Superior temporal gyrus (tissue), 1 donor: ENCODE data around the gene SERPIND1.

Source experiments
- DNase-seq: peaks from one replicate; pipeline ENCODE4 v3.0.0-alpha.2; 2016; ENCODE audit errors: extremely low spot score

SERPIND1 gene

DNA sequence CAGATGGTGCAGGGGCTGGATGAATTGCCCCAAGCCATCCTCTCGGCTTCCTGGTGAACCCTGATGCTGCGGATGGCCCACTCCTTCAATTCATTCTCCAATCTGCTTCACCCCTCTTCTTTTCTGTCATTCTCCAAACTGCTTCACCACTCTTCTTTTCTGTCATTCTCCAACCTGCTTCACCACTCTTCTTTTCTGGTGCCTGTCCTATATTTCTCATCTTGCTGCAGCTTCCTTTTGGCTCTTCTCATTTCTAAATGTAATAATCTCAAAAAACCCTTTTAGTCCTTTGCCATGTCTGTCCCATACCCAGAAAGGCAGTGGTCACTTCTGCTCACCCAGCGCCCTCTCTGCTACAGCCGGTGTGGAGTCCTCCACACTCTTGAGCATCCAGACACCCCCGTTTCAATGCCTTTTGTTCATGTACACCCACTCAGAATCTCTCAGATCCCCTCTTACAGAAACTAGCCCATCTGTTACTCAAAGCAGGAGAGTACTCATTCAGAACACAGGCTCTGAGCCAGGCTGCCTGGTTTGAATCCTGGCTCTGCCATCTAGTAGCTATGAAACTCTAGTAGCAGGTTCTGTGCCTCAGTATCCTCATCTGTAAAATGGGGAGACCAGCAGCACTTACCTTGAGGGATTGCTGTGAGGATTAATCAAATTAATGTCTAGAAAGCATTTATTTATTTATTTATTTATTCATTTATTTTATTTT lies 14.9 kb downstream of the SERPIND1 start:
- peak; percentile 38 for DNase-seq

DNA sequence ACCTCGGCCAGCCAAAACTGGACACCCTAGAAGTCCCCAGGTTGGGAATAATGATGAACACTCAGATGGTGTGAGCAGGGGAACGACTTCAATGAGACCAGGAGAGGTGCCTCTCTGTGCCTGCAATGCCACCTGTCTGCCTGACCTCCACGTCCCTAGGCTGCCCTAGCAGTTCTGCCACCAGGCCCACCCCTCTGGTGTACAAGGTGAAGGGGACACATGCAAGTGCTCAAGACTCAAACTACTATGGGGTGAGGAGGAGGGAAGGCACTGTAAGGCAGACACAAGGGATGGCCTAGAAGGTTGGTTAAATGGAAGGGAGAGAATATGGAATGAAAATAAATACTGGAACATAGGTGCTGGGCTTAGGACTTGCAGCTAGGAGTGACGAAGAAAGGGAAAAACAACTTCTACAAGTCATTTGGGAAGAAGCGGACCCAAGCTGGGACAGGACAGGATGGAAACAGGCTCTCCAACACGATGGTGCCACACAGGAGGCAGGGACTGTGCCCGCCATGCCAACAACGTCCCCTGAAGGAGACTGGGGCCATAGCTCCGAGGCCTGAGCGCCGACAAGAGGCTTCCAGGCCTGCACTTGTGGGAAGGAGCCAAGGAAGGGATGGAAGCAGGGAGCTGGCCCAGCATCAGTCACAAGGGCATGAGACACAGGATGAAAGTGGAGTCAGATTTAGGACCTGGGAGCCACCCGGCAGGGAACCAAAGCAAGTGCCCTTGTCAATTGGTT lies 18.5 kb downstream of the SERPIND1 start:
- DNase-seq = no peak

DNA sequence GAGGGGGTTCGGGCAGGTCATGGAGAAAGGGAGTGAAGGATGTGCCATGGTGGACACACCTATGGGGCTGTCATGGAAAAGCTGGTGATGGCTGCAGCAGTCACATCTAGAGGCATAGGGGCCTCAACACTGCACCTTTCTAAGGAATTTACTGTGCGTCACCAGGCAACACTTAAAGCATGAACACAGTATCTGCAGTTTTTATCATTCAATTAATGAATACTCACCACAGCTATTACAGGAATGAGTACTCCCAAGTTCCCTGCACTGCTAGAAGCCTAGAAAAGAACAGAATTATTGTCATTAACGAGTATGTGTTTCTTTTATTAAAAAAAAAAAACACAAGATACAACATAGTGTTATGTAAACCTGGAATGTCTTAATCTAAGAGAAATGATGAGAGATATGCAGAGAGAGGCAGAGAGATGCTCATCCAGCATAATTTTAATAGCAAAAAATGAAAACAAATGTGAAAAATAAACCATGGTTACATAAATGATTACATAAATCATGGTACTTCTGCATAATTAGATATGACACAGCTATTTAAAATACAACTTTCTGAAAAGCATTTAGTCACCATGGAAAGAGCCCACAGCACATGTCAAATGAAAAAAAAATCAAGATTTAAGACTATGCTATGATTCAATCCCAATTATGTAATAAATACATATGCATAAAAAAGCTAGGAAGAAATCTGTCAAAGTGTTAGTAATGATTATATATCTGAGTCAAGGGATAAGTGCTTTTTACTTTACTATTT lies 19.2 kb downstream of the SERPIND1 start:
- DNase-seq = peak; percentile 75

DNA sequence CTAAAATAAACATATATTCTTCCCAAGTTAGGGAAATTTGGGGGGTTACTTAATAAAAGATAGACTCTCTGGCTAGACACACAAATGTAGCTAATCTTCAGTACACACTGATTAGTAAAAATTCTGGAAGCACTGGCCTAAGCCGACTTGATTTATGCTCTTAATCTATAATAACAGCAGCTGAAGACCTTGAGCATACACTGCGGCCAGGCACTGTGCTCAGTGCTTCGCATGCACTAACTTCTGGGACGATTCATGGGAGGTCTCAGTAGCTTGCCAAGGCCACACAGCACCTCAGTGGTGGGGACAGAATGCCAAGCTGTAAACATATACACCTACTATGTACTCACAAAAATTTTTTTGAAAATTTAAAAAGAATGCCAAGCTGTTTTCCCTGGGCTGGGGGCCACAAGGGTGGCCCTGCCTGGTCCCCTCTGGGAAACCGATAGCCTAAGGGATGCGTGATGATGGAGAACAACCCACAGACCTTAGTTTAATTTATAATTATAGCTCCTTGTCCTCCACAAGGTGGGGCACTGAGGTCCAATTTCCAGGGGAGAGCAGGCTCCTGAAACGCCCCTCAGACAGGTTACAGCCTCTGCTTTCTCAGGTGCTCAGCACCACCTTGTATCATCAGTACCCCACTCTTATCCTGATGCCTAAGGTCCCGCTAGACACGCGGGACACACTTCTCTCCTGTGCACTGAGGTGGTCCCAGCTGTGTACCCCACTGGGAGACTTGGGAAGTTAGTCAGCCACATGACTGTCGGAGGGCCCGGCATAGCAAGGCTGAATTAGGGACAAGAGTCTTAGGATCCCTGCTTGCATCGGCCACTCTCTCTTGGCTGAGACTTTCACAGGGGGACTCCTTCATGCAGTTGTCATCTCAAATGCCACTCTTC lies 20.1 kb downstream of the SERPIND1 start:
- DNase-seq = no peak

DNA sequence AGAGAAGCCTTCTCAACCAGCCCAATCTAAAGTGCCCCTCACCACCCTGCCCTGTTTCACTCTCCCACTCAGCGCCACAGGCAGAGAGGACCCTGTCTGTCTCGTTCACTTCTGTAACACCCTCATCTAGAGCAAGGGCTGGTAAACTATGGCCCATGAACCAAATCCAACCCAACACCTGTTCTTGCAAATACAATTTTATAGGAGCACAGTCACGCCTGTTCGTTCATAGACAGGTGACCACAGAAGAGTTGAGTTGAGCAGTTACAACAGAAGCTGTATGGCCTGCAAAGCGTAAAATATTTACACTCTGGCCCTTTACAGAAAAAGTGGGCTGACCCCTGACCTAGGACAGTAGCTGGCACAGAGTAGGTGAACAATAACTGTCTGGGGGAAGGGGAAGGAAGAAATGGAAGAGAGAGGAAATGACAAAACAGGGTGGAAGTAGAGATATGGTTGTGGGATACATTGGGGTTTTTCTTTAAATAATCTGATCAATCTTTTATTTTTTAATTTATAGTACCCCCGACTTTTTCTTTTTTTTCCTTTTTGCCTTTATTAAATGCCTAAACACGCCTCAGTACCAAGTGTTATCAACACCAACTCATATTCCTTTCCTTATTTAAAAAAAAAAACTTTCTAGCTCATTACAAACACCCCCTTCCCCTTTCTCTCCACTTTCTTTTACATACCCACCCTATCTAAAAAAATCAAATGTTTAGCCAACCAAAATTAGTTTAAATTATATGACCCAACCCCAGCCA lies 20.9 kb downstream of the SERPIND1 start:
- DNase-seq = no peak

DNA sequence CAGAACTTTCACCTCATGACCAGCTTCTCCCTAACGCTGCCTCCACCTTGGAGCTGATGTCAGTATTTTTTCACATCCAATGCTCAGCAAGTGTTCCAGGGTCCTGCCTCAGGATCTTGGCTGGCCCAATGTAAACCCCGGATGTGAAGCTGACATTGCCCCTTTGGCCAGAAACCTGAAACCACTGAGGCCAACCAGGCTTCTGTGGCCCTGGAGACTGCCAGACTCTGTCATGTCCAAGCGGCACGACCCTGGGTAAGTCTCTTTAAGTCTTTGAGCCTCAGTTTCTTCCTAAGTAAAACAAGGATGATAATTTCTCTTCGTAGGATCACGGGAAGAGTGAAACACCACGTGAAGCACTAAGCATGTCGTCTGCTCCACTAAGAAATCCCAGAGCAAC lies 22.8 kb downstream of the SERPIND1 start:
- no peak for DNase-seq

DNA sequence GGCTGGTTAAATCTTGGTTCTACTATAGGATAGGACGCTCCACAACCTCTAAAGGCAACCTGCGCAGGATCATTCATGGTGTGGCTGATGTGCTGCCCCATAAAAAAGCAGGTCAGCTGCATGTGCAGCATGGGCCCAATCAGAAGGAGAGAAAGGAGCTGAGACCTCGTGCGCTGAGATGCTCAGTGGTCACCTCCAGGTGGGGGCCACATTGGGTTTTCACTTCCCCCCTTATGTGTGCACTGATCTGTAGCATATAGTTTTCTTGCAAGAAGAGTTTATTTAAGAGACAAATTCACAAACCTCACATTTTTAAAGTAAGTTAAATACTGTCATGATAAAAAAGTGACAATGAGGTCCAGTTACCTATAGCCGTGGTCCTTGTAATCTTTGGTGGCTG lies 24.3 kb downstream of the SERPIND1 start:
- DNase-seq = no peak

DNA sequence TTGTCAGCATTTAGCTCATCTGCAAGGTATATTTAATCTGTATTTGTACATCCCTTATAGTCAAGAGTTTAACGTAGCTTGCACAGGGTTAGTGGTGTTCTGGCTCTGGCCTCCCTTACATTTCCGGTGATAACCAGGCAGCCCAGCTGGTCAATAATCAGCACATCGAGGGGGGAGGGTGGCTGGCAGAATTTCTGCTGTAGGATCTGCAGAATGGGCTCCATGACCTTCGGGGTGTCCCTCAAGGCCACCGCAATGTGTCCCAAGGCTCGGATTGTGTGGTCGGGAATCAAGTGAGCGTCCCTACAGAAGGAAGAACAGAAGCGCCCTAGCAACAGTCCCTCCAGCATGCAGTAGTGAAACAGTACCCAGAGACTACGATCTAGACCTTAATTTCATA lies 25.1 kb downstream of the SERPIND1 start:
- DNase-seq = no peak

DNA sequence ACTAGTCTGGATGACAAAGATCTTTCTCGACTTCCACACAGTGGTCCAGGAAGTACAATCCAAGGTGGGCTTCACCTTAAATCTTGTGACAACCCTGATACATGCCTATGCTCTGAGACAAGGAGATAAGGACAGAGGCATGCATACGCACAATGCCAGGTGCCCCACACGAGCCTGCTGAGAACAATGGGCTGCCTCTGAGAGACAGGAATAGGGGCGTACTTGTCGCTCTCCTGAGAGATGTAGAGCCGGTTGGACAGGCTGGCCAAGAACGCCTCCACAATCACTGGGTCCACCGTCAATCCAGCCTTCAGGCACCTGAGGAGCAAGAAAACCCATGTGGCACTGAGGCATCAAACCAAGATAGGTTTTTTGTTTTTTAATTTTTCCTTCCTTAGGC lies 25.5 kb downstream of the SERPIND1 start:
- no peak for DNase-seq

DNA sequence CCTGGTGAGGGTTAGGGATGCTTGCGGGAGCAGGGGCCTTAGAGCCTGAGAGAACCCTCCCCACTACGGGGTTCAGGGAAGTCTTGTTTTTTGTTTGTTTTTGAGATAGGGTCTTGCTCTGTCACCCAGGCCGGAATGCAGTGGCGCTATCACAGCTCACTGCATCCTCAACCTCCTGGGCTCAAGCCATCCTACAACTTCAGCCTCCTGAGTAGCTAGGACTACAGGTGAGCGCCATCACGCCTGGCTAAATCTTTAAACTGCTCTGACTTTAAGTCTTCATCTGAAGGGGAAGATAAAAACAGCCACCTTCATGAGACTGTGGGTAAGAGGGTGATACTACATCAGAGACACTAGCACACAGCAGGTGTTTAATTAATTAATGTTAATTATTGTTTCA lies 28.5 kb downstream of the SERPIND1 start:
- no peak for DNase-seq

DNA sequence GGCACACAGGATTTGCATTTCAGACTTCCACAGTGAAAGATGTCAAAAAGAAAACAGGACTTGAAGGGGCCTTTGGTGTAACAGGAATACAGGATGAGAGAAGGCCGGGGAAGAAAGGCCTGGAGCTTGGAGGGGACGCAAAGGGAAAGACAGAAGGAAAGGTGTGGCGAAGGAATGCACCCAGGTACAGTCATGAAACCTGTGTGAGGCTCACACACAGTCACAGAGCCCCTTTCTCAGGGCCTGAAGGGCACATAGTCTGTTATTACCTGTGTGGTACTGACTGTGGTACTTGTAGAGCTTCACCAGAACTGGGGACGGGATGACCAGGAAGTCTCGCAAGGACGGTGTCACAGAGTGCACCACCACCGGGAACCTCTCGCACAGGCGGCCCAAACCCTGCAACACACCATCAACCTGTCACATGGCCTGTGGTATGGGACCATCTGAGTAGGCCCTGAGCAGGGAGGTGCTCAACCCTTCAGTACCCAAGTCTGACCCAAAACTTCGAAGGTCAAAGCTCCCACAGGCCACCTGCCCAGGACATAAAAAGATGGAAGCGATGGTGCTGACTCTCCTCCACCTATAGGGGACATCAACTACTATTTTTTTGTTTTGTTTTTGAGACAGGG lies 29.1 kb downstream of the SERPIND1 start:
- DNase-seq = no peak

DNA sequence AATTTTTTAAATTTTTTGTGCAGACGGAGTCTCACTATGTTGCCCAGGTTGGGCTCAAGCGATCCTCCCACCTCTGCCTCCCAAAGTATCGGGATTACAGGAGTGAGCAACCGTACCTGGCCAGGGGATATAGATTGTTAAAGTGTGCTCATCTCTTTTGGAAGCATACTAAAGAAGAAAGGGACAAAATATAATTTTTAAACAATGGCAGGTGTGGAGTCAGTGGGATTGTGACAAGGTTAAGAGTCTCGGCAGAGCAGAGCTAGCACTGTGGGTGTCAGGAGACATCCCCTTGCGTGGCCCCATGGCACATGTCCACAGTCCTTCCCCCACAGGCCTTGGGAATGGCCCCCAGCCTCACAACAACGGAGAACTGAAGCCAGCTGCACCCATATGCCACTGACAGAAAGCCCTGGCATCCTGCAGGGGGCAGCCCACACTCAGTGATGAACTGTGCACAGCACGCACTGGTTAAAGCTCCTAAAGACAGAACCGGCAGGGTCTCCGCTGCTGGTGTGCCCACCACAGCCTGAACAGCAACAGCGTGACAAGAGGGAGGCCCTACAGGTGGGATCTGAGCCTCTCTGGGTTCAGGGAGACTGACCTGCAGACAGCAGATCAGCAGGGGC lies 29.9 kb downstream of the SERPIND1 start:
- peak; percentile 44 for DNase-seq

DNA sequence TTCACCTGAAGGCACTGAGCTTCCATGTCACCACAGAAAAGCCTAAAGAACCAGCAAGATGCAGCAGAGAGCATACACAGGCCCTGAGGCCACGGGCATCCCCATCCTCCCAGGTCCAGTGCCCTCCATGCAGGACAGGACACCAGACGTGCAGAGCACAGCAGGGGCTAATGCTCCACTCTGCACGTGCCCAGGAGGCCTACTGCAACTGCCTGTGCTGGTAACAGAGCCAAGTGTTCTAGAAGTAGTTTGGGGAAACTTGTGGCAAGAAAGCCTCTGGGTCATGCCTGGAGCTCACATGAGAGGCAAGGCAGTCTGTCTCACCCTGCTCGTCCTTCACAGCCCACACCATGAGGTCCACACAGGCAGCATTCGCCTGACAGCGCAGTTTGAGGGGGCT lies 30.7 kb downstream of the SERPIND1 start:
- no peak for DNase-seq

DNA sequence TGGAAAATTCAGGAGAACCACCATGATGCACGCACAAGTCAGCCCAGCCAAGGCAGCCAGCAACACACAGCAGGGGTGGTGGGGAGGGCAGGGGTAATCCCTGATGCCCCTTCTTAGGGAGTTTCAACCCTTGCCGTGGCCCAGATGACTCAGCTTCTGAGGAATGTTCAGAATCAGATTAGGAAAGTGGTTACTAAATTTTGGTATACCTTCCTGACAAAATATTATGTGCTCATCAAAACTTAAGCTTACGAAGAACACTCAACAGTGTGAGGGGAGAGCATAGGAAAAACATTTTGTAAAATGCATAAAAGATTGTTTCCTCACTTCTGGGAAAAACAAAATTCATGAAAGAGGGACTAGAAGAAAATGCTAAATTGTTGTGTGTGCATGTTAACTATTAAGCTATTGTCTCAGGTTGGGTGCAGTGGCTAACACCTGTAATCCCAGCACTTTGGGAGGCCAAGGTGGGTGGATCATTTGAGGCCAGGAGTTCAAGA lies 32.1 kb downstream of the SERPIND1 start:
- no peak for DNase-seq

DNA sequence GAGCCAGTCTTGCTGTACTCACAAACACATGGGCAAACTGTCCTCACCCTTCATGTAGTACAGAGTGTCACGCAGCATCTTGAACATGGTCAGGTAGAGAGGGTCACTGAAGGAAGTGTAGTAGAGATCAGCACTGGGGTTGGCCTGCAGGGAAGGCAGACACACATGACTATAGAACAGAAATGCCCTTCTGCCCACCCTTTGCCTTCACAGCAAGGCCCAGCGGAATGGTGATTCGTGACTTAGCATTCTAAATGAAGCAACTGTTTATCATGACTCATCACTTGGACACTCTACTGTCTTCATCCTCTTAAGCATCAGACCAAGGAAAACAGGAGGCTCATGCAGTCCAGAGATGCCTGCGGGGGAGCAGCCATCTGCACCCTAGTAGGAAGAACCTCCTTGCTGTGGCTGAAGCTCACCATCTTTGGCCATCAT lies 33.4 kb downstream of the SERPIND1 start:
- peak; percentile 75 for DNase-seq

DNA sequence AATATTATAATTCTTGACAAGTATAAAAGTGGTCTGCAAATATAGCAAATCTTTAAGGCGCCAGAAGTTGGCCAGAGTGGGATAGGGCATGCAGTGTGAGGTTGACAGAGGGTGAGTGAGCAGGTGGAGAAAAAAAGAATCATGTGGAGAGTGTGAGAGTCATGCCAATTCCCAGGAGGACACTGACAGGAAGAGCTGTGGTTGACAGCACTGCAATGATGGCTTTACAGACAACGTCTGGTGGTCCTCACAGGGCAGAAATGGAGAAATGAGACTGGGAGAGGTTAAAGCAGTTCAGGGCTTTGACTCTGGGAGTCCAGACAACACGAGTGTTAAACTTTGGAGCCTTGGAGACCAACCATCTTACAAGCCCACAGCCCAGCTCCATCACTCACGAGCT lies 34.9 kb downstream of the SERPIND1 start:
- DNase-seq = no peak

DNA sequence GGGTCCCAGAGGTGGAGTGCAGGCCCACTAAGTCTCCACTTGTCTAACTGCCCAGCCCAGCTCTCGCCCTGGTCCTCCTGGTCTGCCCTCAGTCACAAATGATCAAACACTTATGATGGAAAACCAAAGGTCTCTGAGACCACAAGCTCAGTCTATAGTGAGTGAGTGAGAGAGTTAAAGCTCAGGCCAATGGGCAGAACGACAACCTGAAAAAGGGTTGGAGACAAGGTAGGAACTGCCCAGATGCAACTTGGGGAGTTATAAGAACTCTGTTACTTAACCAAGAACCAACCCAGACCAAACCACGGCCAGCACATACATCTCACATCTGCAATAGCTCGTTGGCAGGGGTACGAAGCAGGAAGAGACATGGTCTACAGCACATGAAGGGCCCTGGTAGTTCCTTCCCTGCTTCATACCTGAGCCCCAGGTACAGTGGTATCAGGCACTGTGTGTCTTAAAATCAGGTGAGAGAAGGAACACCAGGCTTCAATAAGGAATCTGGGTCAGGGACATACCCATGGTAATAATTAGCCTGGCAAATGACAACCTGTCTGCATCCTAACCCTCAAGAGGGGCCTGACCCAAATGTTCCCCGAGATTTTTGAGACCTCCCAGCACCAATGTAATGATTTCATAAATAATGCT lies 35.7 kb downstream of the SERPIND1 start:
- DNase-seq = no peak

DNA sequence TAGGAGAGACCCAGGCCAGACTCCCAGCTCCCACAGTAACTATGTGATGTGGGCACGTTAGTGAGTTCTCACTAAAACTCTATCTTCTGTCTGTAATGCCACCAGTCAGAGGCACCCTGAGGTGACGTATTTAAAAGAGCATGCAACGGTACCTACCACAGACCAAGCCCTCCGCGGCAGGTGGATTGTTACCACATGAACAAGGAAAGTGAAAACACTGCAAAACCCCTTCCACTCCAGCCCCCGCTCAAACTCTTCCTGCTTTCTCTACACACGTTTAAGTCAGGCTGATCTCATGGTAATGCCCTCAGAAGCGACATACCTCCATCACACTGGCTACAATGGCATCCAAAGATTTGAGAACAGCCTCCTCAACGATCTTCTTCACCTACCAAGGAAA lies 36.7 kb downstream of the SERPIND1 start:
- no peak for DNase-seq

DNA sequence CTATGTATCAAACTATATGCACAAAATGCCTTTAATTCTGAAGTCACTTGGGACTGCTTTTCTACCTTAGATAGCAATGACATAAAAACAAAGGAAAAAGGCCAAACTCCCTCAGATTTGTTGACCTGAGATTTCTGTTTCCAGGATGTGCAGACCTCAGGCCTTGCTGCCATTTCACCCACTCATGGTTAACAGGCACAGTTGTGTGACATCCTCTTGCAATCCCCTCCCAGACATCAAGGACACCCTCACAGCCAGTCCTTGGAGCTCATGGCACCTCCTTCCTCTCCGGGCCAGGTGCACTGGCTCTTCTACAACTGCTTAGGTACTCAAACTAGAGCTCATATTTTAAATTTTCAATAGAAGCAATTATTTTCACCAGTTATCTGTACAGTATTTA lies 37.3 kb downstream of the SERPIND1 start:
- DNase-seq = no peak
